IPS DF 6.9 (cell line): Measurements from ENCODE around the gene MPC1L.
"Not testable (repeated sequence)": the region's sequence is repeated elsewhere in the genome, so short reads cannot be mapped to it uniquely, and the experiment has no call there.

Experiments
- DNase-seq: peaks from one replicate; pipeline ENCODE4 v3.0.0-alpha.2; 2013; ENCODE audit warnings: low read depth, low spot score
- H3K27ac ChIP-seq: one replicate; pipeline ENCODE4 v1.5.1; 2013; ENCODE audit warnings: low read length, control low read depth
- H3K27me3 ChIP-seq: 2 replicates; pipeline ENCODE4 v1.6.1; 2013; ENCODE audit warnings: mild to moderate bottlenecking, low read length; ENCODE audit not compliant: control insufficient read depth, insufficient read depth
- H3K36me3 ChIP-seq: 2 replicates; pipeline ENCODE4 v1.6.1; 2013; ENCODE audit warnings: low read length; ENCODE audit not compliant: control insufficient read depth, insufficient read depth
- H3K4me1 ChIP-seq: 2 replicates; pipeline ENCODE4 v1.6.1; 2013; ENCODE audit warnings: low read length; ENCODE audit not compliant: control insufficient read depth, insufficient read depth
- H3K4me3 ChIP-seq: 2 replicates; pipeline ENCODE4 v1.5.1; 2013; ENCODE audit warnings: mild to moderate bottlenecking, low read length
- H3K9me3 ChIP-seq: 2 replicates; pipeline ENCODE4 v1.6.1; 2013; ENCODE audit warnings: low read length, inconsistent platforms; ENCODE audit not compliant: control insufficient read depth, insufficient read depth
- WGBS: extraction: QIAGEN DNeasy Blood & Tissue Kit; methylation state at CpG from one replicate; pipeline ENCODE4 v1.1.7; 2013; ENCODE audit warnings: mixed read lengths, missing lambda C conversion rate; ENCODE audit not compliant: insufficient read length, insufficient coverage; 5-methylcytosine and 5-hydroxymethylcytosine counted together

The MPC1L gene

GRCh38 chrX:40582811-40583210 is 40.4 kb upstream of the MPC1L start:
- no peaks in the 10 kb centered on the region for H3K4me1 ChIP-seq
- no CpG with 5 or more reads among the region's 2 CpGs for WGBS

DNA sequence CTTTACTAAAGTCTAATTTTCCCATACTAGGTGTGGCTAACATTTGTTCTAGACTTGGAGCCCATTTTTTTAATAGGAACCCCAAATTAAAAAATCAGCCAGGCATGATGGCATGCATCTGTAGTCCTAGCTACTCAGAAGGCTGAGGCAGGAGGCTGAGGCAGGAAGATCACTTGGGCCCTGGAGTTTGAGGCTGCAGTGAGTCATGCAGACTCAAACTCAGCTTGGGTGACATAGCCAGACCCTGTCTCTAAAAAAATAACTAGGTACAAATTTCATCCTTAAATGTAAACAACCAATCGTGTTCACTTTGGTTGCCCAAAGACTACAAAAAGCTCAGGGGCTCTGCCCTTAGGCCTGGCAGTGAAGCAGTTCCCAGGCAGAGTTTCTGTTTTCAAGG is 35.6 kb upstream of the MPC1L start:
- not testable (repeated sequence) for DNase-seq, H3K36me3 ChIP-seq, H3K4me3 ChIP-seq, H3K27me3 ChIP-seq, H3K9me3 ChIP-seq, H3K27ac ChIP-seq, H3K4me1 ChIP-seq
- WGBS = no CpG with 5 or more reads among the region's 1 CpG

More at GRCh38 chrX:40582811-40583210, 40.4 kb upstream of the MPC1L start:
- Histone ChIP-seq H3K4me3 (no peak overlapping the region), H3K27ac (no peak overlapping the region), H3K27me3 (no peaks in the 10 kb centered on the region), H3K36me3 (no peaks in the 10 kb centered on the region), H3K9me3 (no peaks in the 10 kb centered on the region)
- no peak for DNase-seq

DNA sequence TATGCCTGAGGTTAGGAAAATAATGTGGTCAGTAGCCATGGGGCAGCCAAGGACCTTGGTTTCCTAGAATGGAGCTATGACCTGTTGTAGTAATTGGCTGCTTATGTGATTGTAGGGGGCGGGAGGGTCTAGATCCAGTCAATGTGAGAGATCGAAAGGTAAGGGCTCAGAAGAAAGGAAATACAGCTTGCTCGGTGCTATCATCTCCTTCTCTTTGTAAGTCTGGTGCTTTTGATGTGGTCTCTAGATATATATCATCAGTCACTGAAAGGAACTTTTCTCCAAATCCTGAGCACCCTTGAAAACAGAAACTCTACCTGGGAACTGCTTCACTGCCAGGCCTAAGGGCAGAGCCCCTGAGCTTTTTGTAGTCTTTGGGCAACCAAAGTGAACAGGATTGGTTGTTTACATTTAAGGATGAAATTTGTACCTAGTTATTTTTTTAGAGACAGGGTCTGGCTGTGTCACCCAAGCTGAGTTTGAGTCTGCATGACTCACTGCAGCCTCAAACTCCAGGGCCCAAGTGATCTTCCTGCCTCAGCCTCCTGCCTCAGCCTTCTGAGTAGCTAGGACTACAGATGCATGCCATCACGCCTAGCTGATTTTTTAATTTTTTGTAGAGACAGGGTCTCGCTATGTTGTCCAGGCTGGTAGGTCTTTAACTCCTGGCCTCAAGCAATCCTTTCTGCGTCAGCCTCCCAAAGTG is 33.5 kb upstream of the MPC1L start:
- H3K4me3 ChIP-seq, DNase-seq, H3K36me3 ChIP-seq, H3K4me1 ChIP-seq, H3K27me3 ChIP-seq, H3K9me3 ChIP-seq, H3K27ac ChIP-seq: not testable (repeated sequence)
- WGBS = no CpG with 5 or more reads among the region's 6 CpGs

- H3K4me3 ChIP-seq = no peak overlapping the region
- WGBS = no CpG with 5 or more reads among the region's 6 CpGs
- no peaks in the 10 kb centered on the region for H3K27me3 ChIP-seq
- DNase-seq = no peak
- no peaks in the 10 kb centered on the region; the same call in 1 of the 2 replicates for H3K36me3 ChIP-seq
- no peaks in the 10 kb centered on the region for H3K9me3 ChIP-seq
- H3K27ac ChIP-seq = no peak overlapping the region
- H3K4me1 ChIP-seq = no peaks in the 10 kb centered on the region
Observed at GRCh38 chrX:40603446-40603845, 19.8 kb upstream of the MPC1L start.

- no peak overlapping the region for H3K4me3 ChIP-seq
- WGBS = no CpG with 5 or more reads among the region's 3 CpGs
- no peaks in the 10 kb centered on the region for H3K9me3 ChIP-seq
- H3K27me3 ChIP-seq = no peaks in the 10 kb centered on the region
- no peaks in the 10 kb centered on the region for H3K36me3 ChIP-seq
- H3K27ac ChIP-seq = no peak overlapping the region
- DNase-seq = no peak
- H3K4me1 ChIP-seq = no peaks in the 10 kb centered on the region
Observed at GRCh38 chrX:40607381-40607780, 15.8 kb upstream of the MPC1L start.

- H3K9me3 ChIP-seq = no peaks in the 10 kb centered on the region
- H3K27ac ChIP-seq = no peak overlapping the region
- H3K36me3 ChIP-seq = no peaks in the 10 kb centered on the region
- H3K4me3 ChIP-seq = no peak overlapping the region
- H3K4me1 ChIP-seq = no peaks in the 10 kb centered on the region
- no peaks in the 10 kb centered on the region for H3K27me3 ChIP-seq
- DNase-seq = no peak
- WGBS = no CpG with 5 or more reads among the region's 4 CpGs
Observed at GRCh38 chrX:40612511-40612910, 10.7 kb upstream of the MPC1L start.

DNA sequence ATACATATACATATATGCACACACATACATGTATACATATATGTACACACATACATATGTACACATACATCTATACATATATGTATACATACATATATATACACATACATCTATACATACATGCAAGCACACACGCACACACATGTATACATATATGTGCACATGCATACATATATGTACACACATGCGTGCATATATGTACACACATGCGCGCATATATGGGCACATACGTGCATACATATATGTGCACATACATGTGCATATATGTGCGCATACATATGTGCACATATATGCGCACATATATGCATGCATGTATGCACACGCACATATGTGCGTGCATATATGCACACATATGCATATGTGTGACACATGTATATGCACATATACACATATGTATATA is 7.3 kb upstream of the MPC1L start:
- Histone ChIP-seq H3K36me3 (no peaks in the 10 kb centered on the region), H3K27me3 (no peaks in the 10 kb centered on the region), H3K4me3 (no peak overlapping the region), H3K27ac (no peak overlapping the region), H3K9me3 (no peaks in the 10 kb centered on the region), H3K4me1 (no peaks in the 10 kb centered on the region)
- no CpG with 5 or more reads among the region's 9 CpGs for WGBS
- no peak for DNase-seq

GRCh38 chrX:40617566-40617965 is 5.7 kb upstream of the MPC1L start:
- no CpG with 5 or more reads among the region's 7 CpGs for WGBS
- H3K36me3 ChIP-seq = no peaks in the 10 kb centered on the region

DNA sequence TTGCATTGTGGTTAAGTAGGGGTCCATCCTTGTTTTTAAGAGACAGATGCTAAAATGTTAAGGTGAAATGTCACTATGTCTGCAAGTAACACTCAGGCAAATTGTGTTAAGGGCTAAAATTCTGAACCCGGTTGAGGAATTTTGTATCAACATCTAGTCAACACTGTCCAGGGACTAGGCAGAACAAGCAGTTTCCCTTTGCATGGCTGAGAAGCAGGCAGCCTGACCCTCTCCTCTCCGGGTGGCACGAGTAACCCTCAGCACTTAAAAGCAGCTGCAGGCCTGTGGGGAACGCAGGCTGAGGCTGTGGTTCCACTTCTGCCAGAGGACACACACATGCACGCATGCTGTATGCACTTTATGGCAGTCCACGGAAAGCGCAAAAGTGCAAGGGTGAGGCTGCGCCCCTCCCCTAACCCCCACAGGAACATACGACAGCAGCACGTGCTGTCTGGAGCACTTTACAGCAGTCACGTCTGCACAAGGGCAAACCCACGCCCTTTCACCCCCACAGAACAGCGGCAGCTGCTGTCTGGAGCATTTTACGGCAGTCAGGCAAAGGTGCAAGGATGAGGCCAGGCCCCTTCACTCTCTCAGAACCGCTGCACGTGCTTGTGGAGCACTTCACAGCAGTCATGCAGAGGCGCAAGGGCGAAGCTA is 619 bp upstream of the MPC1L start:
- Histone ChIP-seq H3K36me3 (no peaks in the 10 kb centered on the region), H3K9me3 (no peaks in the 10 kb centered on the region), H3K27ac (no peak overlapping the region), H3K27me3 (no peaks in the 10 kb centered on the region), H3K4me1 (peaks cover 2% of the 10 kb centered on the region; the same call in 1 of the 2 replicates), H3K4me3 (no peak overlapping the region)
- WGBS = no CpG with 5 or more reads among the region's 18 CpGs
- DNase-seq = no peak

More at GRCh38 chrX:40617566-40617965, 5.7 kb upstream of the MPC1L start:
- Histone ChIP-seq H3K27ac (no peak overlapping the region), H3K9me3 (no peaks in the 10 kb centered on the region), H3K4me1 (no peaks in the 10 kb centered on the region), H3K27me3 (no peaks in the 10 kb centered on the region), H3K4me3 (no peak overlapping the region)
- no peak for DNase-seq

- Histone ChIP-seq H3K9me3 (no peaks in the 10 kb centered on the region), H3K4me3 (no peak overlapping the region), H3K4me1 (peaks cover 2% of the 10 kb centered on the region; the same call in 1 of the 2 replicates), H3K27me3 (no peaks in the 10 kb centered on the region), H3K36me3 (peaks cover 3% of the 10 kb centered on the region; the same call in 1 of the 2 replicates), H3K27ac (no peak overlapping the region)
- no CpG with 5 or more reads among the region's 32 CpGs for WGBS
- DNase-seq = no peak
Observed at GRCh38 chrX:40623665-40624064, 437 bp downstream of the MPC1L start.
